Stimulated activated CD4-positive, alpha-beta T cell treated with anti-CD3 and anti-CD28 coated beads, Interleukin-15, amount 100 ng/mL, for 24 hours (primary cell): ENCODE measurements around the gene FAM3B.

Experiments used
- DNase-seq: peaks from one replicate; pipeline ENCODE4 v3.0.0-alpha.2; 2020

Gene FAM3B

DNA sequence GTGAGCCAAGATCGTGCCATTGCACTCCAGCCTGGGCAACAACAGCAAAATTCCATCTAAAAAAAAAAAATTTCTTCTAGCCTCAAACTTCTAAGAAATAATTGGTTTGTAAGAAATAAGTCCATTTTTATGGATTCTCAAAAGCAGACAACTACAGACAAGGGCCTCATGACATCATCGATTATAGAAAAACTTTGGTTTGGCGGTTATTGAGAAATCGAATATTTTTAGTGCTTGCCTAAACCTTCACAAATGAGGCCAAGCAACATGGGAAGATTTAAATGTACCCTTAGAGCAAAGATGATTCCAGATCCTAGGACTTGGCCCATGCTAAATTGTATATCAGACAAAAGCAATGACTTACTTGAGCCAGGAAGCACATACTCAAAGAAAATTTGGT, 81.7 kb downstream of the FAM3B start:
- DNase-seq, result no peak

GRCh38 chr21:41398831-41399230, 82.2 kb downstream of the FAM3B start:
- DNase-seq, result no peak

- no peak for DNase-seq
Measured at GRCh38 chr21:41399246-41399800, 82.7 kb downstream of the FAM3B start.

DNA sequence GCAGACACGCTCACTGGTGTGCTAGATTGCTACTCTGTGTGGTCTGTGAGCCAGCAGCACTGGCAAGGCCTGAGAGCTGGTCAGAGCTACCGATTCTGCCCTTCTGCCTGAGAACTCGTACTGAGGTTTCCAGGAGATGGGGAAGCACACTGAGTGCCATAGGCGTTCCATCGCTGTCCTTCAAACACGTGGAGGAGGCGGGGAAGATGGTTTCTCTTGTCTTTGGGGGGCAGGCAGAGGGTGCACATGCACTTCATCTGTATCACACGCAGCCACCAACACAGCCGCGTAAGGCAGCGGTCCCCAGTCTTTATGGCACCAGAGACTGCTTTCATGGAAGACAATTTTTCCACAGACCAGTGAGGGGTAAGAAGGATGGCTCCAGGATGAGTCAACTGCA, 85.6 kb downstream of the FAM3B start:
- no peak for DNase-seq

DNA sequence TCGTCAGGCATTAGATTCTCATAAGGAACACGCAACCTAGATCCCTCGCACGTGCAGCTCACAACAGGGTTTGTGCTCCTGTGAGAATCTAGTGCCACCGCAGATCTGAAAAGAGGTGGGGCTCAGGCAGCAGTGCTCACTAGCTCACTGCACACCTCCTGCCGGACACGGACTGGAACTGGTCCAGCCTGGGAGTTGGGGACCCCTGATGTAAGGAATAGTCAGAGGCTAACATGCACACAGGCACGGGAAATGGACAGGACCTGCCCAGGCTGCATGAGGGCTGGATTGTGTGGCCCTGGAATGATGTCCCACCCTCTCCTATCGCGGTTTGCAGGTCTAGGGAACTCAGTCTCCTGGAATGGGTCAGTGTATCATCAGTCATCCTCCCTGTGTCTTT, 86.2 kb downstream of the FAM3B start:
- no peak for DNase-seq

- DNase-seq, result no peak
Measured at GRCh38 chr21:41403331-41403730, 86.7 kb downstream of the FAM3B start.

GRCh38 chr21:41403966-41404365, 87.4 kb downstream of the FAM3B start:
- DNase-seq, result no peak

DNA sequence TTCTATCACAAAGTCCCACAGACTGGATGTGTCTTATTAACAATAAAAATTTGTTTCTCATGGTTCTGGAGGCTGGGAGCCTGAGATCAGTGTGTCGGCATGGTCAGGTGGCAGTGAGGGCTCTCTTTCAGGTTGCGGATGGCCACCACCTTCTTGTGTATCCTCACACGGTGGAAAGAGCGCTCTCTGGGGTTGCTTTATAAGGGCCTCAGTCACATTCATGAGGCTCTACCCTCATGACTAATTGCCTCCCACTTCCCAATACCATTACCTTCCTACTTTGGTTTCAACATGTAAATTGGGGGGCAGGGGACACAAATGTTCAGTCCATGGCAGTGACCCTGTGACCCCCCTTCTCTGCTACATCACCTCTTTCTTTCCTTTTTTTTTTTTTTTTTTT, 88.7 kb downstream of the FAM3B start:
- no peak for DNase-seq

- no peak for DNase-seq
Measured at GRCh38 chr21:41406340-41406739, 89.7 kb downstream of the FAM3B start.
